Ishikawa (cell line): ENCODE results near the gene CCT2.

Experiments used
- EP300 ChIP-seq: IDR thresholded peaks from 2 replicates; pipeline ENCODE4 v1.6.1; 2012; ENCODE audit warnings: borderline replicate concordance
- MAX ChIP-seq: IDR thresholded peaks from 2 replicates; pipeline ENCODE4 v1.6.1; 2012
- RAD21 ChIP-seq: IDR thresholded peaks from 2 replicates; pipeline ENCODE4 v1.6.1; 2012; ENCODE audit warnings: low read depth
- REST ChIP-seq: IDR thresholded peaks from 2 replicates; pipeline ENCODE4 v1.6.1; 2012; ENCODE audit warnings: low read depth, mild to moderate bottlenecking
- TCF12 ChIP-seq: IDR thresholded peaks from 2 replicates; pipeline ENCODE4 v1.6.1; 2012; ENCODE audit warnings: low read depth
- YY1 ChIP-seq: IDR thresholded peaks from 2 replicates; pipeline ENCODE4 v1.6.1; 2012; ENCODE audit warnings: low read depth
- ZBTB7A ChIP-seq: IDR thresholded peaks from 2 replicates; pipeline ENCODE4 v1.6.1; 2012; ENCODE audit warnings: low read depth

- TF ChIP-seq TCF12 (no peak), REST (no peak), MAX (no peak), RAD21 (no peak), EP300 (no peak), YY1 (no peak), ZBTB7A (no peak)
Measured at GRCh38 chr12:69588527-69588926, 3.3 kb downstream of the CCT2 start.
